Measurements from ENCODE around the gene NPTXR.
A peak's percentile ranks its signal among the peaks of the same experiment; 100 is the strongest.

NPTXR gene

DNA sequence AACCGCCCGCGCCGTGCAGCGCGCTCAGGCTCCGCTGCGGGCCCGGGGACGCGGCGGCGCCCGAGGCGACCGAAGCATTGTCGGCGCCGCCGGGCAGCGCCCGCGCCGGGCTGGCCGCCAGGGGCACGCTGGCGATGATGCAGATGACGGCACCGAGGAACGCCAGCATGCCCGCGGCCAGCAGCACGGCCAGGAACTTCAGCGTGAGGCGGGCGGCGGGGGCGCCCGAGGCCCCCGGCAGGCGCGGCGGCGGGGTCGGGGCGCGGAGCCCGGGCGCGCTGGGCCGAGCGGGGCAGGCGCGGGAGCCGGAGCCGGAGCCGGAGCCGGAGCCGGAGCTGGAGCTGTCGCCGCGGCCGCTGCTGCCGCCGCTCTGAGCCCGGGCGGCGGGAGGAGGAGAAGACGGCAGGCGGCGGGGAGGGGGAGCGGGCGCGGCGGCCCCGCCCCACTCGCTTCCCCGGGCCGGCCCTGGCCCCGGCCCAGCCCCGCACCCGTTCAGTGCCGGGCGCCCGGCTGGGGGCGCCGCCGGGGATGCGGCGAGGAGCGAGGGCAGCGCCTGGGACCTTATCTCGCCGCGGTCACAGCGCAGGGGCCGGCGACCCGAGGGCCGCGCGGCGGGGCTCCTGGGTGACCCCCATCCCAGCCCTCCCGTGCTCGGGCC lies at the start of gene NPTXR:
NPTXR (minus strand) TSS at position 372 of the 658 bp plus-strand sequence.
- peak; percentile 51 for DNase-seq (ENCODE audit: low spot score)

DNA sequence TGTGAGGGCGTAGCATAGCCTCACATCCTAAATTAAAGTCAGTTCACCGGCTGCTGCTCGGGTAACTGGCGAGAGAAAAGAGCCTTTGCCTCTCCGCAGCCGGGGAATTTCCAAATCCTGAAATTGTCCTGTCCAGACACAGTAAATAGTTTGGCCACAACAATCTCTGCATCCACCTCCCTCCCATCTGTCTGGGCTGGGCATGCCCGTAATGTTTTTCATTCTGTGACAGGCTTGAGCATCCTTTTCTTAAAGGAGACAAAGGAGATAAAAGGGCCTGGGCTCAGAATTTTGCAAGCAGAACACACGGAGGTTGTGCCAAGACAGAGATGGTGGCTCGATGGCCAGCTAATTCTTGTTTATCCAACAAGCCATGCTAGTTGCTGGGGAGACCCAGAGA lies 47.4 kb upstream of the NPTXR start:
- DNase-seq (ENCODE audit: low spot score), result no peak

DNA sequence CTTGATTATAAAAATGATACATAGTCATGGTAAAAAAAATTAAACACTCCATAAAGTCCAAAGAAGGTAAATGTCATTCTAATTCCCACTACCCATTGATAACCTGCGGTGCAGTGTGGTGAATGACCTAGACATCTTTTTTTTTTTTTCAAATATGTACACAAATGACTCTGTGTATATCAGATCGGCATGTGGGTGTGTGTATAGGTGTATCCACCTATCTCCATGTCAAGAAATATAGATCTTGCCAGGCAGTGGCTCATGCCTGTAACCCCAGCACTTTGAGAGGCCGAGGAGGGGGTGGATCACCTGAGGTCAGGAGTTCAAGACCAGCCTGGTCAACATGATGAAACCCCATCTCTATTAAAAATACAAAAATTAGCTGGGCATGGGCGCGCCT lies 46.5 kb upstream of the NPTXR start:
- DNase-seq (ENCODE audit: low spot score), result no peak

DNA sequence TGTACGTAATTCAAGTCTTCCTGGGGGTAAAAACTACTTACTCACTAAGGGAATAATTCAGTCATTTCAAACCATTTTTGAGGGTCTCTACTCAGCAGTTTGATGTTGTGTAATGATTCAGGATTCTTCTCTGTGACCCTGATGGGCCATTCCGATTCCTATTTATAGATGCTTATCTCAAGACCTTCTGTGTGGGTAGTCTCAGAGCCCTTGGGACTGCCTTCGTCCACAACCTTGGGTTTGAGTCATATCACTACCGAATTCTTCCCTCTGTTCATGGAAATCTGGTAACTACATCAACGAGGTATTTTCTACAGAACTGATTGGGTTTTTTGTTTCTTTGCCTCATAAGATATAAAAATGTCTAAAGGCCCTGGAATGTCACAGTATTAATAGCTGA lies 42.5 kb upstream of the NPTXR start:
- DNase-seq (ENCODE audit: low spot score), result no peak

DNA sequence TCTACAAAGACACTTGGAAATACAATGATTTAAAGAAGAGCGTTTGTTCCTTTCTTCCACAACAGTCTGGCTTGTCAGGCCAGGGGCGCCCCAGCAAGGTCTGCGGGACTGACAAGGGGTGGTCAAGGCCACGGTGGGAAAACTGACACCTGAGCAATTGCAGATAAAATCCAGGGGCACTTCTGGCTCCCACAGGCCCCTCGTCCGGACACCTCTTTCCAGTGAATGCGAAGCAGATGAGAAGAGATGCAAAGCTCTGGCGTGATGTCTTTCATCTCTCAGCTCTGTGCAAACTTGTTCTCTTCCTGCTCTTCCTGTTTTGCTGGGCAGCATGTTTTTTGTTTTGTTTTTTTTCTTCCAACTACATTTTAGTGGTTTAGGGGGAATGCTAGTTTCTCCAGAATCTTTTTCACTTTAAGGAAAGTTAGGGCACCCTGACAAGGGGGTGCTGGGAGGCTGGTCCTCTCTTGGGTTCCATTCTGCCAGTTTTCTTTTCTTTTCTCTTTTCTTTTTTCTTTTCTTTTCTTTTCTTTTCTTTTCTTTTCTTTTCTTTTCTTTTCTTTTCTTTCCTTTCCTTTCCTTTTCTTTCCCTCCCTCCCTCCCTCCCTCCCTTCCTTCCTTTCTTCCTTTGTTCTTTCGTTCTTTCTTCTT lies 39.3 kb upstream of the NPTXR start:
- DNase-seq (ENCODE audit: low spot score), result no peak

DNA sequence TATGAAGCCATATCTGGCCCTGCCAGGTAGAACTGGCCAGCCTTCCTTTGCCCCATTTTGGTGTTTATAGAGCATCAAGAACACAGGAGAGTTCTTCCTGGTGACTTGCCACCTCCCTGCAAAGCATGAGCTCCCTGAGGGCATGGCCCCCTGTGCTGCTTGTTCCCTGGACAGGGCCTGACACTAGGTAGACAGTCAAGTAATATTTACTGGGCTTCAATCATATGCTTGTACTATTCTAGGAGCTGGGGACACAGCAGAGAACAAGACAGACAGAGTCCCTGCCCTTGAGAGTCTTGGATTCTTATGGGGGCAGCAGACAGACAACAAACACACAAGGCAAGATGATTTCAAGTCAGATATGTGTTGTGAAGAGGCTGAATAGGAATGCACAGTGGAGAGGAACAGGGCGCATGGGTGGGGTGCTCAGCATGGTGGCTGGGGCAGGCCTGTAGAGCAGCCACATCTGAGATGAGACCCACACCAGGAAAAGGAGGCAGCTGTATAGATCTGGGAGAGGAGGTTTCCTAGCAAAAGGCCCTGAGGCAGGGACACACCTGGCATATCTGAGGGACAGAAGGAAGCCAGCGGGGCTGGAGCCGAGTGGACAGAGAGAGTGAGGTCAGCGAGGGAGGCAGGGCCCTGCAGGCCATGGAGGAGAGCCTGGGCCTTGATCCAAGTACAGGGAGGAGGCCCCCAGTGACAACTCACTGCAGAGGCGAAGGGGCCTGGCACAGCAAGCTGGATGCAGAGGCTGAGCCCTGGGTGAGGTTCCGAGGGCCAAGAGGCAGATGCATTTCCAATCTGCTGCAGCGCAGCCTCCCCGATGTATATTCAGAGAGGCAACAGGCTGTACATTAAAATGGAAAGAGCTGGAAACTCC lies 38.4 kb upstream of the NPTXR start:
- peak; percentile 46 for DNase-seq (ENCODE audit: low spot score)

DNA sequence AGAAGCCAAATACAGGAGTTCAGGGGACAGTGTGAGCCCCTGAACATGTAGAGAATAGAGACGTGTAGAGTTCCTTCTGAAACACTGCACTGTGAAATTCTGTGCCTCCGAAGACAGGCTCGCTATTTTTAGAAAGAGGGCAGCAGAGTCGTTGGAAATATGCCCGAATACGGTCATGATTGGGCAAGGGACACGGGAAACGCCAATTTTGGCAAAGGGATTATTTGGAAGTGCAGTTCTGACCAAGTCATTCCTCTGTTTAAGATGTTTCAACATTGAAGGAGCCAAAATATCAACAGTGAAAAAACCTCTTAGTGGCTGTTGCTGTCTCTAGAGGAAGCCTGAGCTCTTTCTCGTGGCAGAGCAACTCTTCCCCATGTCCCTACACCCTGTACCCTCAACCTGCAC lies 37.6 kb upstream of the NPTXR start:
- peak; percentile 87 for DNase-seq (ENCODE audit: low spot score)

DNA sequence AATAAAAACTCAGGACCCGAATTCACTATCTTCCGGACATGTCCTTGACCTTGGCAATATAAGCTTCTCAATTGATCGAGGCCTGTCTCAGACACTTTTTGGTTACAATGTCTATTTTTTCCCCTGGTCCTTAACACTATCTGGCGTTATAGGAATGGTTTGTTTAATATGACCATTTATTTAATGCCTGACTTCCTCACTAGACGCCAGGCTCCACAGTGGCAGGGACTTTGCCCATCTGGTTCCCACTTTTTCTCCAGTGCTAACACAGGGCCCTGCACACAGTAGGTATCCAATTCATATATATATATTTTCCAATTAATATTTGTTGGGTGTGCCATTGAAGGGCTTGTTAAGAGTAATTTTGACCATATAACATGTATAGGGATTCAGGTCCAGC lies 36.1 kb upstream of the NPTXR start:
- DNase-seq (ENCODE audit: low spot score), result no peak

DNA sequence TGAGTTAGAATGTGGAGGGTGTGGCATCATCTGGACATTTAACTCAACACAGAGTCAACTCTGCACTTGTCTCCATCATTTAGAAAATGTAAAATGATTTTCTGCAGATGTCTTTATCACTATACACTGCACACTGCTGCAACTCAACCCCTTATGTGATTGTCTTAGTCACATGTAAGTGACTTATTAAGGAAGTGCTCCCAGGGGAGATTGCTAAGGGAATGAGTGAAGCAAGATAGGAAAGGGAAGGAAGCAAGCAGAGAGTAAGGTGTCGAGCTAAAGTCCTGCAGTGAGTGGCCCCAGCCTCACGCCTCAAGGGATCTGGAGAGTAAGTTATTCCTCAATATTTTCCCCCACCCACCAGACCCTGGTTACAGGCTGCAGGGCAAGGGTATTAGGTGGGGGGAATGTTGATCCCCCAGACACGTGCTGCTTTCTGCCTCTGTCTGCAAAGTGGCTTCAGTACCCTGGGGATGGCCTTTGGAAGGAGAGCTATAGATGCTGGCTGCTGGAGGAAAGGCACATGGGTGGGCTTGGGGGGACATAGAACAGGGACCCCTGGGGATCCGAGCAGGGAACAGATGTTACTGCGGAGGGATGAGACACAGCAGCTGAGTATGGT lies 35.4 kb upstream of the NPTXR start:
- DNase-seq (ENCODE audit: low spot score), result no peak

DNA sequence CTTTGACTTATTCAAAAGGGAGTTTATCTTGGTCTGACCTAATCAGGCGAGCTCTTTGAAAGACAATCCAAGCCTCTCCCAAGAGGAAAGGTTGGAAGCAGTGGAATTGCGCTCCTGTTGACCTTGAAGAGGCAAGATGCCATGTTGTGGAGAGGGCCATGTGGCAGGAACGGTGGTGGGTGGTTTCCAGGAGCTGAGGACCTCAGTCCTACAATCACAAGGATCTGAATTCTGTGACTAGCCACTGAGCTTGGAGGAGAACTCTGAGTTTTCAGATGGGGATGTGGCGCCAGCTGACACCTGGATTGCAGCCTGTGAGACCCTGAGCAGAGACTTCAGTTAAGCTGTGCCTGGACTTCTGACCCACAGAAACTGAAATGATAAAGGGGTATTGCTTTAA lies 34.2 kb upstream of the NPTXR start:
- no peak for DNase-seq (ENCODE audit: low spot score)

DNA sequence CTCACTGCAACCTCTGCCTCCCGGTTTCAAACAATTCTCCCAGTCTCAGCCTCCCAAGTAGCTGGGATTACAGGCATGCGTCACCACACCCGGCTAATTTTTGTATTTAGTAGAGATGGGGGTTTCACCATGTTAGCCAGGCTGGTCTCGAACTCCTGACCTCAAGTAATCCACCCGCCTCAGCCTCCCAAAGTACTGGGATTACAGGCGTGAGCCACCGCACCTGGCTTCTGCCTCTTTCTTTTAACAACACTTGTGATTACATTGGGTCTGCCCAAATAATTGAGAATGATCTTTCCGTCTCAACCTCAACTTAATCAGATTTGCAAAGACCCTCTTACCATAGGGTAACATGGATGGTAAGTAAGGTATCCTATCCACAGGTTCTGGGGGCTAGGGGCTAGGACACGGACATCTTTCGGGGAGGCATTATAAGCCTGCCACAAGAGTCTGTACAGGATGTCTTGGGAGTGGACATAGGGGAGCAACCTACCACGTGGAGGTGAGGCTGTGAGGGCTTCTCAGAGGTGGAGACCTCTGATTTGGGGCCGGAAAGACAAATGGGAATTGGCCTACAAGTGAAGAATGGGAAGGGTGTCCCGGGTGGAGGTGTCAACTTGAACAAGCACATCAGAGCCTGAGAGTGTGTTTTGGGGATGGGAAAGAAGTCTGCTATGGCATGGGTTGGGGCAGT lies 30.8 kb upstream of the NPTXR start:
- DNase-seq (ENCODE audit: low spot score), result no peak

DNA sequence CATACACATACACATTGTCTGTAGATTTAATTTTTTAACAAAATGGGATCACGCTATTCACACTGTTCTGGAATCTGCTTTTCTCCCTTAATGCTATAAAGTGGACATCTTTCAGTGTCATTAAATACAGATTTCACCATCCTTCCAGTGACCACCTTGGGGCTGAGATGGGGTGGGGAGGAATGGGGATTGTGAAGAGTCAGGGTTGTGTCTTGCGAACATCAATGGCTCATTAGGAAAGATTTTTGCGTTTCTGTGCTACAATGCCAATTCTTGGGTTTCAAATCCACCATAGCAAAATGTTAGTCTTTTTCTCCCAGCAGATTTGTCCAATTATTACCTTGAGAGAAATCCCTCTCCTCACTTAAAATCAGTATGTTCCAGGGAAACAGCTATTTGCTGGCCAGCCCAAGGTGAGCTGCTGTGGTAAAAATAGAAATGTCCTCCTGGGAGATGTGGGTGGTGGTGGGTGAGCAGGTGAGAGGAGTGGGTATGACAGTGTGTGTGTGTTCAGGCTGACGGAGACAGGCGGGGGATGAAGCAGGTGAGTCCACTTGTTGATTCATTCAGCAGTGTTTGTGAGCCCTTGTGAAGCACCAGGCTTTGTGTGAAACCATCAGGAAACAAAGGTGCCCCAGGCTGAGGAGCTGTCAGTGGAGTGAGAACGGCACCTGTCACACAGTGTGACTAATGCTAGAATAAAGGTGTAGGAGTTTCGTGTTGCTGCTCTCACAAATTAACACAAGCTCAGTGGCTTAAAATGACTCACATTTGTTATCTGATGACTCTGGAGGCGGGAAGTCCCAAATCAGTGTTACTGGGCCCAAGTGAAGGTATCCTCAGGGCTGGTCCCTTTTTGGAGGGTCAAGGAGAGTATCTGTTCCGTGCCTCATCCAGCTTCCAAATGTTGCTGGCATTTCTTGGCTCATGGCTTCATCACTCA lies 29.9 kb upstream of the NPTXR start:
- no peak for DNase-seq (ENCODE audit: low spot score)

DNA sequence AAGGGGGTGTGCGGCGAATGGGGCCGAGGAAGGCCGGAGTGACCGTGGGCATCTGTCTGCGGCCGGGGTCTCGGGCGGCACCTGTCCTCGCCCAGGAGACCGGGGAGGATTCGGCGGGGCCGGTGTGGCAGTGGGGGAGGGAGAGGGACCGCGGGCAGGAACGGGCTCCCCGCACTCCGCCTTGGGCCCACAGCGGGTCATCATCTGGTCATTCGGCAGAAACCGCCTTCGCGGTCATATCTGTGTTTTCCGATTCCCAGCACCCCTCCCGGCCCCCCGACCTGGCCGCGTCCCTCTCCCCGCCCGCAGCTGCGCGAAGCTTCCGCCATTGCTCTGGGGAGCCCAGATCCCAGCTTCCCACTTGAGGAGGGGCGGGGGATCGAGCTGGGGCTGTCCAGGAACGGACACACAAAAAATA lies 29.0 kb upstream of the NPTXR start:
- peak; percentile 59 for DNase-seq (ENCODE audit: low spot score)

DNA sequence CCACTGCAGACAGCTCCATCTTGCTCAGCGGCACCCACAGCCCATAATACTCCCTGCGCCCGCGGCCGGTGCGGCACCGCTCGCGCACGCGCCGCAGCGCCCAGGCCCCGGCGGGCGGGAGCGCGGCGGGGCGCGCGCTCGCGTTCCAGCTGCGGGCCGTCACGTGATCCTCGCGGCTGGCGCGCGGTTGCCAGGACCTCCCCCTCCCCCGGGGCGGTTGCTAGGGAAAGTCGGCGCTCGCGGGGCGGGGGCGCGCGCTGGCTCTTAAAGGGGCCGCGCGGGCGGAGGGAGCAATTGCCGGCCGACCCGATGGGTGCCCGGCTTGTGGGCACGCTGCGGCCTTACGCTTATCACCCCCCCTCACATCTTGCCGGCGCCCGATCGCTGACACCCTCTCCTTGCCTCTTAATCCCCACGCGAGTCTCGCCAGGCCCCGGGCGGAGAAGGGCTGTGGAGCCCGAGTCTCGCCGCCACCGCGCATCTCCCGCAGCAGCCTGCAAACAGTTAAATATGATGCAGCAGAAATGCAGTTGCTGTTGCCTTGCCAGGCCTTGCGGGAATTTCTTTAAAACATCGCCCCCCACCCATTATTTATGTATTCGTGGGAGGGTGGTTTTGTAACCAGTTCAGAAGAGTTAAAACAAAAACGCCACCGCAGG lies 28.5 kb upstream of the NPTXR start, which contains the start of gene CBX6:
CBX6 (minus strand) TSS at position 45 of the 659 bp plus-strand sequence; CDS start at position 19, 26 bp downstream.
- peak; percentile 86 for DNase-seq (ENCODE audit: low spot score)

DNA sequence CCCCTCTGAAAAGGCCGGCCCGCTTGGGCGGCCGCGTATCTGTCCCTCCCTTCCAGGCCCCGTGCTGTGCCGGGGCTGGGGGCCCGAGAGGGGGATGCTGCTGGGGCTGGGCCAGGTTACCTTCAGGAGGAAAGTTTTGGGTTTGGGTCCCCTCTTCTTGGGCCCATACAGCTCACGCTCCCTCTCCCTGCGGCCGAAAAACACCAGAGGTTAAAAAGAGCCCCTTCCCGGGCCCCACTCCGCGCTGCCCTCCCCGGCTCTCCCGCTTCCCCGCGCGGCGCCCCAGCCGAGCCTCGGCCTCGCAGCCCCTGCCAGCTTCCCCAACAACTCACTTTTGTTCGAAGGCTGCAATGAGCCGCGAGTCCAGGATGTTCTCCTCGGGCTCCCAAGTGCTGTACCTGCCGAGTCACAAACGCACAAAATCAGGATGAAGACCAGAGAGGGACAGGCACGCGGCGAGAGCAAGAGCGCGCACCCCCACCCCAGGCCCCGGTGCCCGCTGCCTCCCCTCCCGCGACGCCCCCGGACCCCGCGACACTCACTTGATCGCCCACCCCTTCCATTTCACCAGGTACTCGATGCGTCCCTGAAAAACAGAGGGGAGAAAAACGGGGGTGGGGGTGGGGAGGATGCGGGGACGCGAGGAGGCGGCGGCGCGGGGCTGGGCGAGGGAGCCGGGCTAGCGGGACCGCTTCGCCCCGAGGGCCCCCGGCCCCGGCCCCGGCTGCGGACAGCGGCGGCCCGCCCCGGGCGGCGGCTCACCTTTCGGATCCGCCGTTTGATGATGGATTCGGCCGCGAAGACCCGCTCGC lies 27.7 kb upstream of the NPTXR start:
- peak; percentile 43 for DNase-seq (ENCODE audit: low spot score)

DNA sequence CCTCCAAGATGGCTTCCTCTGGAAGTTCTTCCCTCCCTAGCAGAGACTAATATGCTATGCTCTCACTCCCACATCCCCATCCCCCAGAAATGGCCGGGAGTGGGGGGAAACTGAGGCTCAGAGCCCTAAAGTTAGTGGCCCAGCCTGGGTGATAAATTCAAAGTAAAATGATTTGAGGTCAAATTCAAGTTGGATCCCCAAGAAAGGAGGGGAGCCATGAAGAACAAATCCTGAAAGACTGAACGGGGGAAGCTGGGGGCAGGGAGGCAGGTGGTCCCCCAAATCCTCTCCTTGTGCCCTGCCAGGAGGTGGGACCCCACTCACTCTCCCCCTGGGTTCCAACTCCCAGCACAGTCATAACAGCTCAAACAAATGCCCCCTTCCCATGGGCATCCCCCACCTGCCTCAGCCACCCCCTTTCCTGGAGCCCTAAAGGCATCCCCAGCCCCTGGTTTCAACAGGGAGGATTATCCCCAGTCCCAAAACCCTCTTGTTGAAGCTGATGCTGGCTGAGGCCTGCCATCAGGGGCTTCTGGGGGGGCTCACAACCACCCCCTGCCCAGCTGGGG lies 27.0 kb upstream of the NPTXR start:
- DNase-seq (ENCODE audit: low spot score), result no peak

DNA sequence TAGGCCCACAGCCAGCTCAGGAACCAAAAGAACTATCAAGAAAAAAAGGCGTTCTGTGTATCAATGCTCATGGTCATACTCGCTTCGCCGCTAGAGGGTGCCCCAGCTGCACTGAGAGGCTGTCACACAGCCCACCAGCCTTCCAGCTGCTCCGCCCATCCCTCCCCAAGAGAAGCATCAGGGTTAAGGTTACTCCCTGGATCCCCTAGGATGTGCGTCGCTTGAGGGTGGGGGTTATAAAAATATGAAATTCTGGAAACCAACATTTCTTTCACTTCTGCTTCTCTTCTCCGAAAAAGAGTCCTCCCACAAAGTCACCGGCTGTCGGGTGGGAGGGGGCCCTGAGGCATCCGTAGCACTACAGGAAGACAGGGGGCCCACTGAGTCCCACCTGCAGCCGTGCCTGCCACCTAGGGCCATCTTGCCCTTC lies 26.5 kb upstream of the NPTXR start:
- DNase-seq (ENCODE audit: low spot score), result peak; percentile 83

DNA sequence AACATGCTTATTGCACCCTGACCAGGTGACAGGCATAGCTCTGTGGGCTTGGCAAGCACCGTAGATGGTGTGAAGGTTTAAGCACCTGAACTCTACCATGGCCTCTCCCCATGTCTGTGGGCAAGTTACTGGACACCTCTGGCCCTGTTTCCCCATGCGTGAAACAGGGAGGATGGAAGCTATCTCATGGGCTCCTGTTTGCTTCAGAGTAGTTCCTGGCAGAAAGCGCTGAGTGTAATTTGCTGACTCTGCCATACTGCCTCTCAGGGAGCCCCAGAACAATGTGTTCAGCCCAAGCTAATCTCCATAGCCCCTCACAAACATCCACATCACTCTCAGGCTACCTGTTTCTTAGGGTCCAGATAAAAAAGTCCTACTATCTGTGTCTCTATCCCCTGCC lies 25.8 kb upstream of the NPTXR start:
- DNase-seq (ENCODE audit: low spot score), result no peak

DNA sequence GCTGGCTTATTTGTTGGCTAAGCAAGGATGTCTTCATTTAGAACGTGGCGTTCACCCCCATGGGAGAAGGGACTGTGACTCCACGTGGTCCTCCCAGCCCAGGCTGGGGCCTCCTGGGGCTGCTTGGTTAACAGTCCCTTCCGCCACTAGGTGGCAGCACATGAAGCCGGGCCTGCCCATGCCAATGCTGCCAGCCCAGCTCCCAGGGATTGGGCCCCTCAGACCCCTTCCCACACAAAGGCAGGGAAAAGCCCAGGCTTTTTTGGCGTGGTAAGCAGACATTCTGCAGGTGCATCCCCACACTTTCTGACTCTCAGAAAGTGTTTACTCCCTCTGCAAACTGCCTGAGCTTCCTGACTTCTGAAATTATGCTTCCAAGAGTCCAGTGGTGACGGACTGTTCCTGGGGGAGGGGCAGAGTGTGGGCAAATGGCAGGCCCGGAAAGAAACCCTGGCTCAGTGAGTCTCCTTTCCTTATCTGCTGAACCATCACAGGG lies 25.1 kb upstream of the NPTXR start:
- DNase-seq (ENCODE audit: low spot score), result peak; percentile 74

All from cerebellar cortex (tissue), 1 donor.